Measurements from ENCODE around the gene HGS.

- TF ChIP-seq ELF4 (IDR thresholded peaks at IDR 0.05): no peak
- TF ChIP-seq SP1 (IDR thresholded peaks at IDR 0.05): no peak
- TF ChIP-seq FOXM1 (IDR thresholded peaks at IDR 0.05; ENCODE audit: borderline replicate concordance): no peak
- no peak for TF ChIP-seq ARNT (IDR thresholded peaks at IDR 0.05)
- TF ChIP-seq BHLHE40 (IDR thresholded peaks at IDR 0.05; ENCODE audit: borderline replicate concordance): no peak
- TF ChIP-seq L3MBTL2 (conservative IDR thresholded peaks at IDR 0.05): no peak
- TF ChIP-seq HDGF (IDR thresholded peaks at IDR 0.05; ENCODE audit: borderline replicate concordance): no peak
- TF ChIP-seq NFRKB (IDR thresholded peaks at IDR 0.05): no peak
- TF ChIP-seq PKNOX1 (IDR thresholded peaks at IDR 0.05): no peak
Measured at GRCh38 chr17:81705518-81706231, 21.9 kb downstream of the HGS start.
